ENCODE data around the gene SLAMF9. TPM values are rescaled to one million over a fixed set of nuclear protein-coding genes. Genes with fewer than 3 reads are reported as not detected.

The SLAMF9 gene
- total and polyA plus RNA-seq, 2 of the 8 experiments (the other 6 are each of a cell fraction or from before 2014, with no cell fraction given) = not detected

DNA sequence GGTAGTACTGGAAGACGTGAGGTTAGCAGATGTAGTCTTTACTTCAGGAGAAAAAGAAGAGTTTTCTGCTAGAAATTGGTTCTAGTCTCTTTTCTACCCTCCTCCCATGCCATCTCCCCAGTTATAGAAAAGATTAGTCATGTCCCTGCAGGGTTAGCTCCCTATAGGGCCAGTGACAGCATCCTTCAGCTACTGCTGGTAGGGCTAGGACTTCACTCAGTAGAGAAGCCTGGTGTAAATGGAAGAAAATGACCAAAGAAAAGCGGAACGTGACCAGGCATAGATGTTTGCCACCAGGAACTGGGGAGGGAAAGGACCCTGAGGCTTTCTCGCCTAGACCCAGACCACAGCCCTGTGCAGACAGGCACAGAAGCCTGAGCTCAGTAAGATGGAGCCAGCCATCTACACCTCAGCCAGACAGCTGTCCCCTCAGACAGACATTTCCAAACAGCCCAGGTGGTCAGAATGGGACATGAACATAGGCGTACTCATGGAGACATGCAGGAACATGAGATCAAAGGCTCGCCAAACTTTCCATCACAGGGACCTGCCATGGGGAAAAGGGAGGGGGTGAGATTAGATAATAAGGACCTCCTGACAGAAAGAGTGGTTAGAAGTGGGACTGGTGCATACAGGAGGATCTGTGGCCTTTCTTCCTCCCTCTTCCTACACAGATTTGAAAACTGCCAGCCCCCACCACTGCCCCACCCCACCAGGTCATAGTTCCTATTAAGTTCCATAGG, 23.5 kb upstream of the SLAMF9 start:
- Histone ChIP-seq H3K4me1 (replicated peaks in 1 of 4; ENCODE audit: control insufficient read depth in 3 of 4, insufficient read depth in 4 of 4, low read length in 3 of 4) (no peaks in the 10 kb centered on the region), H3K79me1 (ENCODE audit: low read depth, low read length) (no peaks in the 10 kb centered on the region), H4K91ac (replicated peaks; ENCODE audit: insufficient read length, low read length) (no peak overlapping the region), H2BK20ac (ENCODE audit: low read length) (no peak overlapping the region), H4K5ac (ENCODE audit: insufficient read length, low read depth, low read length) (no peak overlapping the region), H2BK120ac (replicated peaks; ENCODE audit: low read depth, low read length) (no peak overlapping the region), H2BK5ac (ENCODE audit: low read depth, low read length) (no peak overlapping the region), H3K36me3 (ENCODE audit: control insufficient read depth in 2 of 4, insufficient read depth in 4 of 4, low read length in 3 of 4) (no peaks in the 10 kb centered on the region), H2AK5ac (ENCODE audit: low read depth, low read length) (no peak overlapping the region), H3K79me2 (ENCODE audit: control insufficient read depth in 1 of 2, insufficient read depth in 2 of 2, low read length in 2 of 2) (no peaks in the 10 kb centered on the region), H3K14ac (ENCODE audit: insufficient read length) (no peak overlapping the region), H3K4ac (replicated peaks; ENCODE audit: insufficient read length, low read depth, low read length) (no peak overlapping the region), H3K4me2 (ENCODE audit: insufficient read depth in 1 of 2, low read depth in 2 of 2, low read length in 2 of 2) (no peak overlapping the region), H3K56ac (replicated peaks; ENCODE audit: insufficient read length, low read depth, low read length) (no peak overlapping the region), H3K27me3 (replicated peaks in 1 of 4; ENCODE audit: control insufficient read depth in 3 of 4, extremely low read depth in 1 of 4, insufficient read depth in 3 of 4, low read length in 3 of 4) (peaks cover 0 to 3% (median under 1%) of the 10 kb centered on the region in 4 experiments; a peak in 1 of 7 replicates), H4K8ac (ENCODE audit: extremely low read depth, insufficient read depth, low read length) (no peak overlapping the region), H2BK15ac (ENCODE audit: low read length) (no peak overlapping the region), H3K18ac (ENCODE audit: extremely low read depth, low read length) (no peak overlapping the region), H3K27ac (ENCODE audit: low read depth, low read length) (no peak overlapping the region), H3K4me3 (ENCODE audit: extremely low read depth in 1 of 4, insufficient read depth in 2 of 4, low read depth in 3 of 4, low read length in 4 of 4) (no peak overlapping the region), H4K20me1 (replicated peaks in 1 of 2; ENCODE audit: control insufficient read depth in 1 of 2, insufficient read depth in 2 of 2, low read length in 2 of 2) (no peaks in the 10 kb centered on the region), H3K9me3 (ENCODE audit: insufficient read depth in 2 of 2, low read depth in 1 of 2, low read length in 1 of 2) (no peaks in the 10 kb centered on the region), H2BK12ac (ENCODE audit: low read depth, low read length) (no peak overlapping the region), H3K23me2 (ENCODE audit: low read depth, low read length) (no peaks in the 10 kb centered on the region), H3K23ac (ENCODE audit: insufficient read length) (no peak overlapping the region), H3K9ac (replicated peaks in 1 of 4; ENCODE audit: extremely low read depth in 1 of 4, low read depth in 3 of 4, low read length in 3 of 4) (no peak overlapping the region), H2AFZ (ENCODE audit: low read length) (no peak overlapping the region)
- FAIRE-seq (no peak), DNase-seq (ENCODE audit: low read depth in 1 of 2, low spot score in 2 of 2) (no peak)
- WGBS, 2 experiments (ENCODE audit: extremely low coverage in 1 of 2, insufficient coverage in 1 of 2, insufficient read length in 1 of 2, insufficient replicate concordance in 2 of 2, low coverage in 1 of 2, low lambda C conversion rate in 2 of 2, missing lambda C conversion rate in 1 of 2) = 85% methylated on average over 6 of the region's 6 CpGs; no CpG with 5 or more reads in 1 of the 2 experiments
- ChIA-PET CTCF (ENCODE audit: partially characterized antibody) (interaction anchor here (0.6 to 1.5 kb wide), 5 partner anchors 7 to 179 kb away, joined by 3 to 4 read pairs (median 3); no protein-coding TSS in a partner anchor), POLR2A (ENCODE audit: partially characterized antibody) (interaction anchor here (1.6 kb wide), 1 partner anchor 14 kb away, joined by 3 read pairs; no protein-coding TSS in a partner anchor)
- no peak for TF ChIP-seq POU5F1 (IDR thresholded peaks at IDR 0.05; ENCODE audit: low read depth, low read length)
- no peak for TF ChIP-seq YY1 (IDR thresholded peaks at IDR 0.05; ENCODE audit: low read depth, low read length)
- TF ChIP-seq SIX5 (IDR thresholded peaks at IDR 0.05; ENCODE audit: low read depth, low read length) = no peak
- TF ChIP-seq JUND (IDR thresholded peaks at IDR 0.05; ENCODE audit: low read length) = no peak

All from H1 (cell line).